GM12872 (cell line): ENCODE measurements around the gene PNMA6A.
"Not testable (repeated sequence)": the region's sequence is repeated elsewhere in the genome, so short reads cannot be mapped to it uniquely, and the experiment has no call there.

Source experiments
- CTCF ChIP-seq: IDR thresholded peaks from 3 replicates; pipeline ENCODE4 v1.5.1; 2011; ENCODE audit warnings: low read depth, mild to moderate bottlenecking, low read length, moderate library complexity; ENCODE audit not compliant: insufficient read depth

PNMA6A gene

GRCh38 chrX:153071909-153072583 is at the start of gene PNMA6A:
PNMA6A (plus strand) TSS chrX:153072454; CDS start chrX:153073063, 609 bp downstream.
- TF ChIP-seq CTCF: not testable (repeated sequence)

- TF ChIP-seq CTCF: no peak
Observed at GRCh38 chrX:153029162-153029561, 43.1 kb upstream of the PNMA6A start.

GRCh38 chrX:153029875-153030274 is 42.4 kb upstream of the PNMA6A start:
- TF ChIP-seq CTCF: no peak

- no peak for TF ChIP-seq CTCF
Observed at GRCh38 chrX:153030801-153031200, 41.5 kb upstream of the PNMA6A start.

GRCh38 chrX:153032397-153033118 is 39.7 kb upstream of the PNMA6A start:
- TF ChIP-seq CTCF: peak; percentile 78

GRCh38 chrX:153049093-153049492 is 23.2 kb upstream of the PNMA6A start:
- TF ChIP-seq CTCF: no peak

GRCh38 chrX:153052534-153052933 is 19.7 kb upstream of the PNMA6A start:
- TF ChIP-seq CTCF: no peak
